ENCODE measurements around the gene ATP10B.
"Not testable (repeated sequence)": the region's sequence is repeated elsewhere in the genome, so short reads cannot be mapped to it uniquely, and the experiment has no call there.

The ATP10B gene

DNA sequence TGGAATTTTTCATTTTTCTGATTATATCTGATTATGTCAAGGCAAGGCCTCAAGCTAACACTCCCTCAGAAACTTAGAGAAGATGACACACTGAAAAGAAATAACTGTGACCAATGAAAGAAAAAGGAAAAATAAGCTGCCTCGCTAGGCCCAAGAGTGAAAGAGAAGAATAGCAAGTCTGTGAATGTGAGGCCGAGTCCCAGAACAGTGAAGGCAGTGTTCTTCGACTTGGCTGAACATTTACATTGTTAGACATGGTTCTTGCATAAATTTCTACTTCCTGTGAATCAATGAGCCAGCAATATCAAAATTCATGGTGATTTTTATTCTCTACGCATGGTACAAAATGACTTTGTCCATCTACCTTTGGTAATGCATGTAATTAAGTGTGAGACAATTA, at the start of gene ATP10B:
ATP10B (minus strand) TSS at position 163 of the 400 bp plus-strand sequence. CDS start 164,137 bp downstream, outside the sequence.
- in situ Hi-C loops (cut with MboI; ENCODE audit: low sequenced_read_pairs): no loop called here

- in situ Hi-C loops (cut with MboI; ENCODE audit: low sequenced_read_pairs): no loop called here
Measured at GRCh38 chr5:160901656-160902055, 49.6 kb upstream of the ATP10B start.

DNA sequence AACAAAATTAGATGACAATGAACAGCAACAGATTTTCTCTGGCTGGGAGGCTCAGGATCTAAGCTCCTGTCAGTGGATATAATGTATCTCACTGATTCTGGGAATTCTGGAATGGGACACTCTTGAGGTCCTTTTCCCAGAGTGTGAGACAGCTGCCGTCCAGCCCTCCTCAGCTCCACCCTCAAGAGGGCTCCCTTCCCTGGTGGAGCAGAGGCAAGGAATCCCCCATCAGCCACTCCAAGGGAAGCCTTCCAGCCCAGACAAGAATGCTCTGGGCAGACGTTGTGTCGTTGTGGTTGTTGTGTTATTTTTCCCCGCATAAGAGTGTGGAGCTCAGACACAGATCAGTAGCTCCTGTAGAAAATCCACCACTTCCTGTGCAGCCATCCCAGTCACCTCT, 47.7 kb upstream of the ATP10B start:
- in situ Hi-C loops (cut with MboI; ENCODE audit: low sequenced_read_pairs): no loop called here

DNA sequence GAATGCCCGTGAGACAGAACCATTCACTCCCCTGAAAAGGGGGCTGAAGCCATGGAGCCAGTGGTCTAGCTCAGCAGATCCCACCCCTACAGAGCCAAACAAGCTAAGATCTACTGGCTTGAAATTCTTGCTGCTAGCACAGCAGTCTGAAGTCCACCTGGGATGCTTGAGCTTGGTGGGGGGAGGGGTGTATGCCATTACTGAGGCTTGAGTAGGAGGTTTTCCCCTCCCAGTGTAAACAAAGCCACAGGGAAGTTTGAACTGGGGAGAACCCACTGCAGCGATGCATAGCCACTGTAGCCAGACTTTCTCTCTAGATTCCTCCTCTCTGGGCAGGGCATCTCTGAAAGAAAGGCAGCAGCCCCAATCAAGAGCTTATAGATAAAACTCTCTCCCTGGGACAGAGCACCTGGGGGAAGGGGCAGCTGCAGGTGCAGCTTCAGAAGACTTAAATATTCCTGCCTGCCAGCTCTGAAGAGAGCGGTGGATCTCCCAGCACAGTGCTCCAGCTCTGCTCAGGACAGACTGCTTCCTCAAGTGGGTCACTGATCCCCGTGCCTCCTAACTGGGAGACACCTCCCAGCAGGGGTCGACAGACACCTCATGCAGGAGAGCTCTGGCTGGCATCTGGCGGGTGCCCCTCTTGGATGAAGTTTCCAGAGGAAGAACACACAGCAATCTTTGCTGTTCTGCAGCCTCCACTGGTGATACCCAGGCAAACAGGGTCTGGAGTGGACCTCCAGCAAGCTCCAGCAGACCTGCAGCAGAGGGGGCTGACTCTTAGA, 41.4 kb upstream of the ATP10B start:
- in situ Hi-C loops (cut with MboI; ENCODE audit: low sequenced_read_pairs): not testable (repeated sequence)

GRCh38 chr5:160887780-160888179, 35.8 kb upstream of the ATP10B start:
- in situ Hi-C loops (cut with MboI; ENCODE audit: low sequenced_read_pairs): no loop called here

DNA sequence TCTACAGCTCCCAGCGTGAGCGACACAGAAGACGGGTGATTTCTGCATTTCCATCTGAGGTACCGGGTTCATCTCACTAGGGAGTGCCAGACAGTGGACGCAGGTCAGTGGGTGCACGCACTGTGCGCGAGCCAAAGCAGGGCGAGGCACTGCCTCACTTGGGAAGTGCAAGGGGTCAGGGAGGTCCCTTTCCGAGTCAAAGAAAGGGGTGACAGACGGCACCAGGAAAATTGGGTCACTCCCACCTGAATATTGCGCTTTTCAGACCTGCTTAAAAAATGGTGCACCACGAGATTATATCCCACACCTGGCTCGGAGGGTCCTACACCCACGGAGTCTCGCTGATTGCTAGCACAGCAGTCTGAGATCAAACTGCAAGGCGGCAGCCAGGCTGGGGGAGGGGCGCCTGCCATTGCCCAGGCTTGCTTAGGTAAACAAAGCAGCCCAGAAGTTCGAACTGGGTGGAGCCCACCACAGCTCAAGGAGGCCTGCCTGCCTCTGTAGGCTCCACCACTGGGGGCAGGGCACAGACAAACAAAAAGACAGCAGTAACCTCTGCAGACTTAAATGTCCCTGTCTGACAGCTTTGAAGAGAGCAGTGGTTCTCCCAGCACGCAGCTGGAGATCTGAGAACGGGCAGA, 21.7 kb upstream of the ATP10B start:
- in situ Hi-C loops (cut with MboI; ENCODE audit: low sequenced_read_pairs): not testable (repeated sequence)

DNA sequence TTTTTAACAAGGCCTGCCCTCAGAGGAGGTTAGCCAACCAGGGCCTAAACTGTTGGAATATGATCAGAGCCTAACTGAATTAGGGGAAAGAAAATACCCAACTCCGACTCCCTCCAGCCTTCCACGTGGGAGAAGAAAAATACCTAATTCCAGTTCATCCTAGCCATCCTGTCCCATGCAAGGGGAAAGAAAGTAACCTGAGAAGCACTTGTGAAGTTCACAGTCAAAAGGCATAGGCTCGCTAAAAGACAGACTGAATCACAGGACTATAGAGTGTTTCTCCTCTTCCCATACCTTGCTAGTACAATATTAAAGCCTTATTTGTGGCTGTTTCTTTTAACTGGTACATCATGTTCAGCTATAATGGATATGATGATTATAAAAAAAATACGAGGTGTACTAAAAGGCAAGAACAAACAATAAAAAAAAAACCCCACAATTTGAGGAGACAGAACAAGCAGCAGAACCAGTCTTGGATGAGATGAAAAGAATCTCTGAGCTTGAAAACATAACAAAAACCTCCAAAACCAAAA, 18.0 kb upstream of the ATP10B start:
- in situ Hi-C loops (cut with MboI; ENCODE audit: low sequenced_read_pairs): no loop called here

DNA sequence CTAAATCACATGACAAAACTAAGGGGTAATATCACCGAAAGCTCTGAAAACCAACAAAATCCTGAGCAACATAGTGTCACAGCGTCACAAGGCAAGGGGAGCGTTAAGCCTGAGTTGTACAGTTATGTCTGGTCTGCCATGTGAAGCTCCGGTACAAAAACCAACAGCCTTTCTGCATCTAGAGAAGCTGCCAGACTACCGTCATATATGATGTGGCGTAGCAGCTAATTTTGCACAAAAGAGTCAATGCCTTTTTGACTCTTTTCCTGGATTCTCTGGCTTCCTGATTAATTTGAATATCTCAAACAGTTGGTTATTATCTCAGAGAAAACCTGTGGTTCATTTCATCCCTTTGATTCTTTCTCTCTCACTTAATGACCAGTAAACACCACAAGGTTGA, 16.0 kb upstream of the ATP10B start:
- in situ Hi-C loops (cut with MboI; ENCODE audit: low sequenced_read_pairs): no loop called here

GRCh38 chr5:160851451-160851850, 560 bp downstream of the ATP10B start:
- in situ Hi-C loops (cut with MboI; ENCODE audit: low sequenced_read_pairs): no loop called here

- in situ Hi-C loops (cut with MboI; ENCODE audit: low sequenced_read_pairs): no loop called here
Measured at GRCh38 chr5:160850421-160850820, 1.6 kb downstream of the ATP10B start.

- in situ Hi-C loops (cut with MboI; ENCODE audit: low sequenced_read_pairs): no loop called here
Measured at GRCh38 chr5:160847526-160848085, 4.4 kb downstream of the ATP10B start.

GRCh38 chr5:160846642-160847041, 5.4 kb downstream of the ATP10B start:
- in situ Hi-C loops (cut with MboI; ENCODE audit: low sequenced_read_pairs): no loop called here

GRCh38 chr5:160844177-160844576, 7.8 kb downstream of the ATP10B start:
- in situ Hi-C loops (cut with MboI; ENCODE audit: low sequenced_read_pairs): no loop called here

GRCh38 chr5:160843240-160843639, 8.8 kb downstream of the ATP10B start:
- in situ Hi-C loops (cut with MboI; ENCODE audit: low sequenced_read_pairs): no loop called here

DNA sequence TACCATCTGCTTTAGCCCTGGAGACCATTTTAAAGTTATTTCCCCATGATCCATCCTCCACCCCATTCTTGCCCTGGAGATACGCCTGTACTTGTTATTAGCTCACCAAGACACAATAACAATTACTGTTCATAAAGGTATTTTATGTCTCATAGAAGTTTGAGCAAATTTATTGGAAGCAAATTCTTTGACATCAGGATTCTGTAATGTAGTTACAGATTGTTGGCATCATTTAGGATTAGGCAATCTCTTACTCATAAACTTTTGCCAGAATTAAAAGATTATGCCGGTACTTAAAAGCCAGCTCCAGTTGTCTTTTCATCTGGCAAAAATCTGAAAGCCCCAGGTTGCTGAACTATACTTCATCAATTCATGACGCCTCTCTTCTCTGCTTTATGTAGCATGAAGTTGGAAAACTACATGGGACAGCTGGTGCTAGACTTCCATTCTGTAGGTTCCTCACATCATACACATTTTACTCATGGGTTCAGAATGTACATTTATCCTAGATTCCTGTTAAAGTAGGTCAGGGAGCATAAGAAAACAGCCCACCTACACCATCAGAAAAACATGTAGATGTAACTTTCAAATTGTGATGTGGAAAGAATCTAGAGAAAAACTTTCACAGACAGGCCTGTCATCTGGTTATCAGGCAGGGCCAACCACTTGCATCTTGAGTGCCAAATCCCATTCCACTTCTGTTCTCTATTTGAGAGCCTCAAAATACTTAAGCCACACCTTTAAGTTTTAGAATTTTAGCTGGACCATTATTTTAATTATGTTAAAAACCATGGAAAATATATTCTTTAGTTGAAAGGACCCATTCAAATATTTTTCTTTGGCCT, 14.0 kb downstream of the ATP10B start:
- in situ Hi-C loops (cut with MboI; ENCODE audit: low sequenced_read_pairs): no loop called here

DNA sequence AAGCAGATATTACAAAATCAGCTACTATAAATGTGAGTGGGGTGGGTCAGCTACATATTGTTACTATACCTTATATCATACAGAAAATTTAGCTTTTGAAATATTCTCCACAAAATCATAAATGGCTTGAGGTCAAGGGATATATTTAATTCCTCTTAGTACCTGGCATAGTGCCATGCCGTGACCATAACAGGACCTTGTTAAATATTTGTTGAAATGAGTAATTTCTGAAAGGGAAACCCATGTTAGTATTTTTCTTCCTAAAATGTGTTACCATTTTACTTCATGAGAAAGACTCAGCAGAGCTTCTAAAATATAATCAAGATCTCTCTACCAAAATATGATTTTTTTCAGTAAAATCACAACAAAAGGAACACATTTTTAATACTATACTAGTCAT, 14.8 kb downstream of the ATP10B start:
- in situ Hi-C loops (cut with MboI; ENCODE audit: low sequenced_read_pairs): no loop called here

DNA sequence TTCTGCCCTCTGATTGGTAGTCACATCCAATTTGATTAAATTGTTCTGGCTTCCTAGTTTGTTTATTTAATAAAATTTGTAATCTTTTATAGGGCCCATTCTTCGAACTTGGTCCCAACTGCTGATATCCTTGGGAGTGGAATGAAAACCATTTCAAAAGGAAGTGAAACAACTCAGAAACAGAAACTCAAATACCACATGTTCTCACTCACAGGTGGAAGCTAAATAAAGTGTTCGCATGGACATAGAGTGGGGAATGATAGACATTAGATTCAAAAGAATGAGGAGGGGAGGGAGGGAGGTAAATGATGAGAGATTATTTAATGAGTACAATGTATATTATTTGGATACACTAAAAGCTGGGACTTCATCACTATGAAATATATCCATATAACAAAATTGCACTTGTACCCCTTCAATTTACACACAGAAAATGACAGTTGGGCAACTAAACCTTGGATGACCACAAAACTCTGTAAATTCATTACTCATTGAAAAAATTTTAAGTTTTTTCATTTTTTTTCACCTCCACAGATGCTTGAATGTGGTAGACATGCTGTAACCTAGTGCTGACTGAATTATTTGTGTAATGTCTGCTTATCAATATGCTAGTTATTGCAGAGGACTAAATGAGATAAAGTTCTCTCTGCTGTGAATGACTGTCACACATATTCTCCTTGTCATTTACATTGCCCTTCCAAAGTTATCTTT, 16.0 kb downstream of the ATP10B start:
- in situ Hi-C loops (cut with MboI; ENCODE audit: low sequenced_read_pairs): no loop called here

- in situ Hi-C loops (cut with MboI; ENCODE audit: low sequenced_read_pairs): no loop called here
Measured at GRCh38 chr5:160835376-160835775, 16.6 kb downstream of the ATP10B start.

- in situ Hi-C loops (cut with MboI; ENCODE audit: low sequenced_read_pairs): no loop called here
Measured at GRCh38 chr5:160833806-160834205, 18.2 kb downstream of the ATP10B start.

DNA sequence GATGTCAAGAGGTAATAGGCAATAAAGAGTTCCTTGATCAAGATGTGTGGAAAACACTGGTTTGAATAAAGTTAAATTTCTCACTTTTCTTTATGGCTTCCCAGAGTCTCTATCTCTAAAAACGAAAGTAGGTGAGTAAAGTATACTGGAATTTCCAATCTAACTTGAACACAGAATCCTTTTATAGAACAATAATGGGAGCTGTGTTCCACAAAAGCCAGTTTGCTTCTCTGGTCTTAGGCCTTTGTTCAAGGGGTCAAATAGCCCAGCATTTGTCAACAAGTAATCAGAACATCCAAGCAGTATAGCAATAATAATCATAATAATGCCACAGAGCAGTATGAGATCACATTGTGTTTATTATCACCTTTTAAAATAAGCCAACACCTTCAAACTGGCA, 20.2 kb downstream of the ATP10B start:
- in situ Hi-C loops (cut with MboI; ENCODE audit: low sequenced_read_pairs): no loop called here
